Activated effector memory CD4-positive, alpha-beta T cell treated with Interleukin-2 at 50 U/mL for 16 hours (primary cell): ENCODE results near the gene DNAJC6.
"Not testable (repeated sequence)": the region's sequence is repeated elsewhere in the genome, so short reads cannot be mapped to it uniquely, and the experiment has no call there.

Source experiments
- DNase-seq: peaks from one replicate; pipeline ENCODE4 v3.0.0-alpha.2; 2020

The DNAJC6 gene

DNA sequence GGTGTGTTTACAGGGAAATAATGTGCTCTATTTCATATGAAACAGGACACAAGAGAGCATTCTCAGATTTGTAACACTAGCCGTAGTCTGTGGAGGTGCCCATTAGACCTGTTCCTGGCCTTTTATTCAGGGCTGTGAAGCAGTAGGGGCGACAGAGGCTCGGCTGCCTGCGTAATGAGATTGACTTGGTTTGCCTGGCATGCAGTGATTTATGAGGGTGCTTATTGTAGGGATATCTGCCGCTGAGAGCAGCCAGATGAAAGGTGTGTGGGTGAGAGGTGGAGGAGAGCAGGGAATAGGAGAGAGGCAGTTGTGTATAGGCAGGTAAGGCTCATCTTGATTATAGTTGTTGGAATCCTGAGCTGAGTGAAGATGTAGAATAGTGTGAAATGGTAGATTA lies 51.3 kb downstream of the DNAJC6 start:
- no peak for DNase-seq

DNA sequence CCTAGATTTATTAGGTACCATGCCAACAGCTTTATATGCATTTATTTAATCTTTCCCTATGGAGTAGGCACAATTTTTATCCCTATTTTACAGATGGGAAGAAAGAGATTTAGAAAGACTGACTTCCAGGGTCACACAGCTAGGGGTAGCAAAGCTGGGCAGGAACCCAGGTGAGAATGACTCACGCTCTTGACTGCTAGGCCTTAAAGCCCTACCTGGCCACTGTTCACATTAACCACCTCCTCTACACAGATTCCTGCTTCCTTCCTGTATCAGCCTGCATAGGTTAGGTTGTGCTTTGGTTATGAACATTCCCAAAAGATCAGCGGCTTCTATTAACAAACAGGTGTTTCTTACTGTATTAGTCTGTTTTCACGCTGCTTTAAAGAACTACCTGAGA lies 53.2 kb downstream of the DNAJC6 start:
- DNase-seq, result no peak

DNA sequence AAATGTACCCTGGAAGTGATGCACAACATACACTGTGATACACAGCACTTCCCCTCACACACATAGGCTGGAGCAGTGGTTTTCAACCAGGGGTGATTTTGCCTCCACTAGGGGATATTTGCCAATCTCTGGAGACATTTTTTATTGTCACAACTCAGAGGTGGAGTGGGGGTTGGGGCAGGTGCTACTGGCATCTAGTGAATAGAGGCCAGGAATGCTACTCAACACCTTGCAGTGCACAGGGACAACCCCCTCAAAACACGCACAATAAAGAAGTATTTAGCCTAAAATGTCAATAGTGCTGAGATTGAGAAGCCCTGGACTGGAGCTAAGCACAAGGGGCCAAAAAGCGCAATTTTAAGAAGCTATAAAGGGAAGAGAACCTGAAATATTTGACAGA lies 54.1 kb downstream of the DNAJC6 start:
- no peak for DNase-seq

DNA sequence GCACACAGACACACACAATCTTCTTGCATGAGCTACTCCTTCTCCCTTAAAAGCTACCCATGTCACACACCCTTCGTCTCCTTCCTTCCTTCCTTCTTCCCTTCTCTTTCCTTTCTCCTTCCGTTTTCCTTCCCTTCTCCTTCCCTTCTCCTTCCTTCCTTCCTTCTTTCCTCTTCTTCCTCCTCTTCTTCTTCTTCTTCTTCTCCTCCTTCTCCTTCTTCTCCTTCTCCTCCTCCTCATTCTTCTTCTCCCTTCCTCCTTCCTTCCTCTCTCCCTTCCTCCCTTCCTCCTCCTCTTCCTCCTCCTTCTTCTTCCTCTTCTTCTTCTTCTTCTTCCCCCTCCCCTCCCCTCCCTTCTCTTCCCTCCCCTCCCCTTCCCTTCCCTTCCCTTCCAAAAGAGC lies 59.1 kb downstream of the DNAJC6 start:
- no peak for DNase-seq

DNA sequence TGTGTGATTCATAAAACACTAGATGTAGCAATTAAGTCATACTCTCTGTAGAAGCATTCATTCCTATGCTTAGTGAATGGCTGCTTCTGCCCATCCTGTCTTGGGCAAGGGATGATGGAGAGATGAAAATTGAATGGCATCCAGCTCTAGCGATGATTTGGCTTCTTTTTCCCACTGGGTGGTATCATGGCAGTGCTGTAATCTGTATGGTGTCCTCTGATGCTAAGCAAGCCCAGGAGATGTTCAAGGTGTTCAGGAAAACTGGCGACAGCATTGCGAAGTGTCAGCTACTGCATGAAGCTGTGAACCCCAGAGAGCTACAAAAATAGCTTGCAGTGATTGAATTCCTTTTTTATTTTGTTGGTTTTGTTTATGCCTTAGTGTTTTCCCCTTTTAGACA lies 62.2 kb downstream of the DNAJC6 start:
- no peak for DNase-seq

DNA sequence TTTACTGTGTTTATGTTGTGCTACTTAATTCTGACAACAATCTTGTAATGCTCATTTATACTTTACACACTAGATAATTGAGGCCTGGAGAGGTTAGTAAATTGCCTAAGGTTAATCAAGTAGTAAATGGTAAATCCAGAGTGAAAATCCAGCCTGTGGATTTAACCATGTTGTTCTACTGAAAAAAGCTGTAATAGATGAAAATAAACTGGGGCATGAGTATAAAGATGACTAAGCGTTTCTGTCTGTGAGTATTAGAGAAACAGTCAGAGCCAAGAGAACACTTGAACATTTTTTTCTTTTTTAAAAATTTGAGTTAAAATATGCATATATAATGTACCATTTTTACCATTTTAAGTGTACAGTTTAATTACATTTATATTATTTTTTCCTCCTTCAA lies 63.2 kb downstream of the DNAJC6 start:
- DNase-seq, result no peak

DNA sequence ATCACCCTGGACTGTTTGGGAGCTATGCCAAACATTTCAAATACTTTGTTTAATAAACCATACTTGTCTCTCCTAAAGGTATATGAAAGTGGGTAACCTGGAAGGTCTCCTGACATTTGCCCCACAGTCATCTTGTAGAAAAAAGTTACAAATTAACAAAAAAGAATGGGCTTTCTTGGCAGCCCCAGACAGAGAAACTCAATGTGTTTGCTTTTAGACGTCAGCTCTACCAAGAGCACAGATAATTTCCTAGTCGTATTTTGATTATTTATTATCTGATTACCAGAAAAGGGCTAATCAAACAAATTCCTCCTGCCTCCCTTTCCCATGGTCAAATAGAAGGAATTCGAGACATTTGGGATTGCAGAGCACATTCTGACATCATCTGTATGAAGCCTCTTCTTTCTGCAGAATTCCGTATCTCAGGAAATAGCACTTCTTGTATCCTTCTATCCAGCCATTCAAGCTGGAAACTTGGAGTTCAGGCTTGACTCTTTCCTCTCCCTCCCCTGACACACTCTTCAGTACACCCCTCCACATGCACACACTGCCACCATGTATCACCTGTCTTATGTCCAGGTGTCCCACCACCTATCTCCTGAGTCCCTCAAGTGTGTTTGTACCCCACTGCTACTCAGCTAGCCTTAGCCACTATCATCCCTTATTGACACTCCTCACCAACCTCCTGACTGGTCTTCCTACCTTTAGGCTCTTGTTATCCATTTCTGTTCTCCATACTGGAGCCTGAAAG lies 68.3 kb downstream of the DNAJC6 start:
- no peak for DNase-seq

DNA sequence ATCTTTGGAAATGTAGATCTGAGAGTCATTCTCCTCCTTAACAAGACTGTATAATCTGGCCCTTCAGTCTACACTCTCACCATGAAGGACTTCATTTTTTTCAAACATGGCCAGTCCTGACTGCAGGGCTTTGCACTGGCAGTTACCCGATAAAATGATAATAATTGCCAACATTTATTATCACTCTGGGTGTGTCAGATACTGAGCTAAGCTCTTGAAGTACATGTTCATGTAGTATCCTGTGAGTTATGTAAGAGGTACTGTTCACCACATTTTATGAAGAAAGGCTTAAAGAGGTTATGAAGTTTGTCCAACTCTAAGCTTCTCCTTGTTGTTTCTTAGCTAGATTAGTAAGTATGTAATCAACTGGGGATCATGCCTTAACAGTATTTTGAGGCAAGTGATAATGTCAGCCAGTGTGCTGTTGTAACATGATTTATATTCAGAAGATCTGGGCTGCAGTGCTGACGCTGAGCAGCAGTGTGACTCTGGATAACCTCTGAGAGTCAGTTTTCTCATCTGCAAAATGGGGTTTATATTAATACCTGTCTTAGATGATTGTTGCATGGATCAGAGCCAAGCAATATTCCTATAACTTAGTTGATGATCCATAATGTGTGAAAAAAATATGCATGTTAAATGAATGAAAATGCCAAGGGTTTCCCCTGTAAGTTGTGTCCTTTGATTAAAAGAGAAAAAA lies 69.1 kb downstream of the DNAJC6 start:
- DNase-seq, result no peak

DNA sequence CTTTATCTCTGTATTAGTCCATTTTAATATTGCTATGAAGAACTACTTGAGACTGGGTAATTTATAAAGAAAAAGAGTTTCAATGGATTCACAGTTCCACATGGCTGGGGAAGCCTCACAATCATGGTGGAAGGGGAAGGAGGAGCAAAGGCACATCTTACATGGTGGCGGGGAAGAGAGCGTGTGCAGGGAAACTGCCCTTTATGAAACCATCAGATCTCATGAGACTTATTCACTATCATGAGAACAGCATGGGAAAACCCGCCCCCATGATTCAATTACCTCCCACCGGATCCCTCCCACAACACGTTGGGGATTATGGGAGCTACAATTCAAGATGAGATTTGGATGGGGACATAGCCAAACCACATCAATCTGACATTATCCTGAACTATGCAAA lies 75.1 kb downstream of the DNAJC6 start:
- not testable (repeated sequence) for DNase-seq

DNA sequence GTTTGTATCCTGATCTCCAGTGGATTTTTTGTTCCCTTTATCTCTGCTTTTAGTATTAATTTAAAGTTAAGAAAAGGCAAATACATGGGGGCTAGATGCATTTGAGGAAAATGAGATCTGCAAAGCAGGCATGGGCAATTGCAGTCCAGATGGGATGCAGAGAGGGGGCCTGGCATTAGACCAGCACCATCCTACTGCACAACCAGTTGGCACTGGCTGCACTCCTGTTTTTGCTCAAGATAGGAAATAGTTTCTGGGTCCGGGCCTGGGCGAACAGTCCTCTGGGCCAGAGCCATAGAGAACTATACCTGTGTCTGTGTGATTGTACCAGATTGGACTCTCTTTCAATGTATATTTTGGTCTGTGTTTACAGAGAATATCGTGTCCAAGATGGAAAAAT lies 77.1 kb downstream of the DNAJC6 start:
- DNase-seq, result no peak

DNA sequence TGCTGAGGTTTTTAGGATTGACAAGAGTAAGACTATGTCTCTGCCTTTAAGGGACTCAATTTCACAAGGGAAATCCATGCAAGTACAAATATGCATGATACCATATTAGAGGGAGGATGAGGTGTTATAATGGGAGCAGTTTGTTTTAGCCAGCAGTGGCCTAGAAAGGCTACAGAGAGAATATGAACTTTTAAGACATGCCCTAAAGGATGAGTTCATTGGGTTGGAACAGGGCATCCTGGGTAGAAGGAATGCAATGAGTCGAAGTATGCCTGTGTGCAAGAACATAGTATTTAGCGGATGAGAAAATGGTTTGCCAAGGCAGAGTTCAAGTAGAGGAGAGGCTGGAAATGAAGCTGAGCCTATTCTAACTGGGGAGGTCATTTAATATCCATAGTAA lies 78.5 kb downstream of the DNAJC6 start:
- DNase-seq, result no peak

DNA sequence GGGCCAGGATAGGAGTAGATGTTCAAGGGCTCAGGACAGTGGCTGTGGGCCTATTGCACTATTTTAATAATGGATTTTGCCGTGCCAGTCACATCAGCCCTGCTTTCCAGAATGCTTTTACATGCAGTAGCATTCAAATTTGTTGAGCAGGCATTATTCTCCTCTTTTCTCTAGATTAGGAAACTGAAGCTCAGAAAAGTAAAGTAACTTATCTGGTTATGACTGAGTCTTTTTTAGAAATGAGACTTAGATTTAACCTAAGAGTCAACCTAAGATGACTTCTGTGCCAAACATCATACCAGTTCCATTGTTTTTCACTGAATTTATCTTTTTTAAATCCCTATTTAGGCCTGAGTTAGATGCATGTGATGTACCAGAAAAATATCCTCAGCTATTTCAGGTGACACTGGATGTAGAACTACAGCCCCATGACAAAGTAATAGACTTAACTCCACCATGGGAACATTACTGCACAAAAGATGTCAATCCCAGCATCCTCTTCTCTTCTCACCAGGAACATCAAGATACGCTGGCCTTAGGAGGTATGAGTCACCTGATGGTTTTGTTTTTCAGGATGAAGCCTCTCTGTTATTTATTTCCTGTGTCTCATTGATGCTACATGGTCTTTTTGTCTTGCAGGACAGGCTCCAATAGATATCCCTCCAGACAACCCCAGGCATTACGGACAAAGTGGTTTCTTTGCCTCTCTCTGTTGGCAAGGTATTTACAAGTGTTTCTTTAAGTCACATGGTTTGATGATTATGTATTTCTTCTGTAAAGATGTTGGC lies 79.8 kb downstream of the DNAJC6 start:
- DNase-seq, result no peak

DNA sequence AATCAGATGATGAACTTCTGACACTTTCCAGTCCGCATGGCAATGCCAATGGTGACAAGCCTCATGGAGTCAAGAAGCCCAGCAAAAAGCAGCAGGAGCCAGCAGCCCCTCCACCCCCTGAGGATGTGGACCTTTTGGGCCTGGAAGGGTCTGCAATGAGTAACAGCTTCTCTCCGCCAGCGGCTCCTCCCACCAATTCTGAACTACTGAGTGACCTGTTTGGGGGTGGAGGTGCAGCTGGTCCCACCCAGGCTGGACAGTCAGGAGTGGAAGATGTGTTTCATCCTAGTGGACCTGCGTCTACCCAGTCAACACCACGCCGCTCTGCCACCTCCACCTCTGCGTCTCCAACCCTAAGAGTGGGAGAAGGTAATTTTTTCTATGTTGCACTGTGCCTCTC lies 83.2 kb downstream of the DNAJC6 start:
- no peak for DNase-seq

DNA sequence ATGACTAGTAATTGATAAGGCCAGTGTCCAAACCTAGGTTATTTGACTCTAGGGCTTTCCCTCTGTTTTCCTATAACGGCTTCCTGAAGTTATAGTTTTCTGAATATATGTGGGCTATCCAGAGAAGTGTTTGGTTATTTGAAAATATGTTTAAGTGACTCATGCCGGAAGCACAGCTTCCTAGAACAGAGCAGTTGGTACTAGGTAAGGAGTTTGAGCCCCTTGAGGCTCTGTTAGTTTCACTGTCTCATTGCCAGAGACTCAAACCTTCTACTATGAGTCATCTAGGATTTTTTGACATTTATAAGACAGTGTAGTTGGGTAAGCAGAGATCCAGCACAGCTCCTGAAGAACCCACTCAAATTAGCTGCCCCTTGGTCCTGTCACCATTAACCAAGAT lies 84.0 kb downstream of the DNAJC6 start:
- DNase-seq, result peak; percentile 4

DNA sequence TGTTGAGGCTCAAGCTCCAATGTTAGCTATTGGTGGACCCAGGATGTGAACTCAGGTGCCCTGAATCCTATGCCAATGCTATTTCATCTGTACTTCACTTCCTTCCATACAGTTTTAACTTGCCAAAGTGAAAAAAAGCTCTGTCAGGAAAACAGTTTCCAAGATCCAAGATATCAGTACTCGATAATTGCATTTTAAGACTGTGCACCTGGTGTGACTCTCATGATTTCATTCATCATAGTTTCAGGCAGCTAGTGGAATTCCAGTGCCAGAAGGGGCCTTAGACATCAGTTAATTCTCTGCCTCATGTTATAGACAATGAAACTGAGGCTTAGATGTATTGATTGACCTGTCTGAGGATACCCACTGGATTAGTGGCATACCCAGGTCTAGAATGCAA lies 84.6 kb downstream of the DNAJC6 start:
- no peak for DNase-seq

DNA sequence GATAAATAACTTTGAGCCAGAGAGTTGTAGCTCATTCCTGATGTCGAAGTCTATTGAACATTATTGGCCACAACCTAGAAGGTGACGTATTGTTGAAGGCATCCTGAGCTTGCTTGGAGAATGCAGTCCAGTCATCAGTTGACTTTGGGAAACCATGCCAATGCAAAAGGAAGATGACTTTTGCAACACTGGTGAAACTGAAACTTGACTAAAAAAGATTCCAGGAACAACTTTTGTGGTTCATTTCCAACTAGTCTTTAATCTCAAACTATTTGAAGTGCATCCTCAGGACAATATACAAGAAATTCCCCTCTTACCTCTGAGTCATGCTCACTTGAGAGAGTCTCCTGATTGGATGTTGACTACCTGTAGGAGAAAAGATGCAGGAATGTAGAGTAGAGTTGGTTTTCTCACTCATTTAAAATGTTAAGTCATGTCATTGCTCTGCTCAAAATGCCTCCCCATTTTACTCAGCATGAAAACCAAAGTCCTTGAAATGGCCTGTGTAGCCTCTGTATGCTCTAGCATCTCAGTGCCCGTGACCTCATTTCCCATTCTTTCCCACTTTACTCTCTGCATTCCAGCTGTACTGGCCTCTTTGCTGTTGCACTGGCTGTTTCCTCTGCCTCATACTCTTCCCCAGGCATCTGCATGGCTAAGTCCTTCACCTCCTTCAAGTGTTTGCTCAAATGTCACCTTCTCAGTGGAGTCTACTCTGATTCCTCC lies 86.7 kb downstream of the DNAJC6 start:
- no peak for DNase-seq

DNA sequence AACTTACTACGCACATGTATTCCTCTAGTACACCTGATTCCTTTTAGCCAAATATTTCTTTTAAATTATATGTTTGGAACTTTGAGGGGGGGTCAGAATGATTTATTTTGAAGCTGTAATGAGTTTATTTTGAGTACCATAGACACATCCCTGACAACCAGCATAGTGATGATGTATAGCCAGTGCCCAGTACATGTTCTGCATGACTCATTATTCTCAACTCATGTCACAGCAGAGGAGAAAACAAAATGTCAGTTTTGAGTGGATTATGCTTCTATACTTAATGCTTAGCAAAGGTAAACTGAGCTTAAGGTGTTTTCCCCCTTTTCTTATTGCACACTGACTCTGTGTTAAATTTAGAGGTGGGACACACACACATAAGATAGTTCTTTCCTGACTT lies 88.7 kb downstream of the DNAJC6 start:
- DNase-seq, result no peak

DNA sequence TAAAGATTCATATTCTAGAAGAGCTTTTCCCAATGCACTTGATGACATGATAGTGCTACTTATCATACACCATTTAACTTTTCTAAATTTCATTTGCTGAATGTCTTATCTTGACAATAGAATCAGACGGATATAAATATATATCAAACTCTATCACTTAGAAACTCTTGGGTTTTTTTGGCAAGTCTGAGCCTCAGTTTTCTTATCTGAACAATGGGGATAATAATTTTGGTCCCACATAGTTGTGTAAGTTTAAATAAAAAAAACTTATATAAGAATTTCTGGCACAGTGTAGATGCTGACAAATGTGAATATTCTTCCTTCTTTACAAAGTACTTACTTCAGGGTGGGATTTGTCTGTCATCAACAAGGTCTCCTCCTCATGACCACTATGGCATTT lies 89.7 kb downstream of the DNAJC6 start:
- DNase-seq, result no peak

DNA sequence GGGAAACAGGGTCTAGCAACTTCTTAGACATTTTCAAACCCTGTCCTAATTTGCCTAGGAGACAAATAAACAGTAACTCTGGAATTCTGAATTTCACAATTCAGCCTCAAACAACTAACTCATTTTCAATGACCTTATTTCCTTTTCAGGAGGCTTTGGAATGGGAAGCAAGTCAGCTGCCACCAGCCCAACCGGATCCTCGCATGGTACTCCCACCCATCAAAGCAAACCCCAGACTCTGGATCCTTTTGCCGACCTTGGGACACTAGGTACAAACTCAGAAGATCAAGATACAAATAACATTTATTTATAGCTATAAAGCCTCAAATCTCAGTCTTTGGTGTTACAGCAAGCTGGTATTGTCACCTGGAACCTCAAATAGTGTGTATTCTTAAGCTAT lies 92.3 kb downstream of the DNAJC6 start:
- no peak for DNase-seq

DNA sequence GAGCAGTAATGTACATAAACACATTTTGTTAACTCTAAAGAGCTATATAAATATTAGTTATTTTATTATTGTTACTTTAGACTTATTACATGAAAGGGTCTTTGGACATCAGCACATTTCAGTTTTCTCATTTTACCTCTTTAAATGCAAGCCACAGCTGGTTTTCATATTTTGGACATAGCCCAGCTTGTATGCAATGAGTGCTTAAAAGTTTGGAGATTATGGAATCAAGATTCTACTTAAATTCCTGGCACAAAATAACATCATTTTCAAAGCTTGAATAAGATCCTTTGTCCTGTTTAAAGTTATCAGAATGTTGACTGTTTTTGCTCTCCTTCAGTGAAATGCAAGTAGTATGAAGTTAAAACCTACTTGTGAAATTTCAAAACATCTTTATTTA lies 95.6 kb downstream of the DNAJC6 start:
- DNase-seq, result no peak

DNA sequence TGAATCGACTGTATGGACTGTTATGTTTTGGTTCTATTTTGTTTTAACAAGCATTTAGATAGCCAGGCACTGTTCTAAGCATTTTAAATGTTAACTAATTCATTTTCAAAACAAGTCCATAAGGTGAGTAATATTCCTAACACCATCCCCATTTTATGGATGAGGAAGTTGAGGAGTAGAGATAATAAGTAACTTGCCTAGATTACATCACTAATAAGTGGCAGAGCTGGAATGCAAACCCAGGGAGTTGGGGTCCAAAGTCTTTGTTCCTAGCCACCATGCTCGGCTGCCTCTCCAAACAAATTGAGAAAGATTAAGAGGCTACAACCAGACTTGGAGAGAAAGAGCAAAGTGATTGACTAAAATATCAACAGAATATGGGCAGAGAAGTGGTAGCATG lies 98.5 kb downstream of the DNAJC6 start:
- DNase-seq, result no peak

DNA sequence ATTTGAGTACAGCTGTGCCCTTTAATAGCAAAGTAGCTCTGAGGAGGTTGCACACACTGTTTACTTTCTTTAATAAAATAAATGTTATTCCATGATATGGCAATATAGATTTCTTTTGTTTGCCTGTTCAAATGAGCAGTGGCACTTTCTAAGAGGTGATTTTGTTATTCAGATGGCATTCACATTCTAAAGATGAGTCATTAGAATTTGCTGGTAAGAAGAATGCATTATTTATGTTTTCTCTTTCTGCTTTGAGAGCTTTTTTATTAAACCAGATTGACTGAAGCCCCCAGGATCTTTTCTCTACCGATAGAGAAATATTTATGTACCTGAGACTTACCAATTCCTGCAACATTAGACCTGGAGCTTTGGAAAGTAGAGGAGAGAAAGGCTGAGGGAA lies 100.0 kb downstream of the DNAJC6 start:
- DNase-seq, result no peak

DNA sequence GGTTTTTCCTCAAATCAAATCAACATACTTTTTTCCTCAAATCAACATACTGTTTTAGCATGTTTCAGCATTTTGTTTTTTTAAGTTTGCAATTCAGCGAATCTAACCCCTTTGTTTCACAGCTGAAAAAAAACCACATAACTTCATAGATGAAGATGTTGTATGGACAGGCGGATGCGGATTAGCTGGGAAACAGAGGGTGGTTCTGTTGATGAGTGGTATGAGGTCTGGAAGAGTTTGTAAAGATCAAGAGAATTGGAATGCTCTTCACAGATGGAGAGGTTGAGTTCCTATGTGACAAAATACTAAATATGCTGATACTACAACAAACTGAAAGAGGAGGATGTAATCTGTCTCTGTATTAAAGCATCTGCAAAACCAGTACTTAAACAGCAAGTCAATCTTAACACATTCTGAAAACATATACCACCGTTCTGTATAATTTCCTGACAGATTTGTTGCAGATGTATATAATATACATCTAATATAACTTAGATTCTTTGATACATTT lies 100.5 kb downstream of the DNAJC6 start:
- DNase-seq, result no peak
